ENCODE results near the gene PLPP4. TPM values are rescaled to one million over a fixed set of nuclear protein-coding genes. Genes with fewer than 3 reads are reported as not detected.

PLPP4 gene
- polyA plus RNA-seq, 1 experiment: 35.4 TPM

- no peak for DNase-seq (ENCODE audit: low read depth)
- no peaks in the 10 kb centered on the region for H3K36me3 ChIP-seq (ENCODE audit: control insufficient read depth, insufficient read depth, low read length)
- no peaks in the 10 kb centered on the region for H3K27me3 ChIP-seq (ENCODE audit: control insufficient read depth, insufficient read depth, low read length)
- ChIA-PET POLR2A (no interaction called here), CTCF (no interaction called here)
- no peak overlapping the region for H3K4me3 ChIP-seq (ENCODE audit: low read depth, low read length)
- no peak for TF ChIP-seq CTCF (IDR thresholded peaks at IDR 0.05; ENCODE audit: insufficient read depth, low read depth, low read length)
These were observed 149.2 kb downstream of the PLPP4 start for GRCh38 chr10:120606051-120606764.

- Histone ChIP-seq H3K27me3 (ENCODE audit: control insufficient read depth, insufficient read depth, low read length) (no peaks in the 10 kb centered on the region), H3K36me3 (ENCODE audit: control insufficient read depth, insufficient read depth, low read length) (no peaks in the 10 kb centered on the region), H3K4me3 (ENCODE audit: low read depth, low read length) (no peak overlapping the region)
- ChIA-PET CTCF (no interaction called here), POLR2A (no interaction called here)
- TF ChIP-seq CTCF (IDR thresholded peaks at IDR 0.05; ENCODE audit: insufficient read depth, low read depth, low read length): 0 out of 2 replicates have a peak, but pooled peaks have one; percentile 5
- DNase-seq (ENCODE audit: low read depth): peak; percentile 74
These were observed 150.1 kb downstream of the PLPP4 start for GRCh38 chr10:120607016-120607709.

GRCh38 chr10:120607710-120608703 lies 151.0 kb downstream of the PLPP4 start:
- ChIA-PET CTCF (no interaction called here), POLR2A (no interaction called here)

GRCh38 chr10:120609006-120609405 lies 152.0 kb downstream of the PLPP4 start:
- ChIA-PET POLR2A (no interaction called here), CTCF (no interaction called here)
- TF ChIP-seq CTCF (IDR thresholded peaks at IDR 0.05; ENCODE audit: insufficient read depth, low read depth, low read length): no peak
- no peaks in the 10 kb centered on the region for H3K36me3 ChIP-seq (ENCODE audit: control insufficient read depth, insufficient read depth, low read length)
- H3K27me3 ChIP-seq (ENCODE audit: control insufficient read depth, insufficient read depth, low read length): no peaks in the 10 kb centered on the region
- no peak overlapping the region for H3K4me3 ChIP-seq (ENCODE audit: low read depth, low read length)
- DNase-seq (ENCODE audit: low read depth): no peak

More at GRCh38 chr10:120607710-120608703, 151.0 kb downstream of the PLPP4 start:
- DNase-seq (ENCODE audit: low read depth): no peak
- no peak for TF ChIP-seq CTCF (IDR thresholded peaks at IDR 0.05; ENCODE audit: insufficient read depth, low read depth, low read length)
- Histone ChIP-seq H3K4me3 (ENCODE audit: low read depth, low read length) (no peak overlapping the region), H3K27me3 (ENCODE audit: control insufficient read depth, insufficient read depth, low read length) (no peaks in the 10 kb centered on the region), H3K36me3 (ENCODE audit: control insufficient read depth, insufficient read depth, low read length) (no peaks in the 10 kb centered on the region)

- Histone ChIP-seq H3K36me3 (ENCODE audit: control insufficient read depth, insufficient read depth, low read length) (no peaks in the 10 kb centered on the region), H3K27me3 (ENCODE audit: control insufficient read depth, insufficient read depth, low read length) (no peaks in the 10 kb centered on the region), H3K4me3 (ENCODE audit: low read depth, low read length) (no peak overlapping the region)
- ChIA-PET POLR2A (no interaction called here), CTCF (interaction anchor here (0.9 kb wide), 1 partner anchor 9 kb away, joined by 3 read pairs; no protein-coding TSS in a partner anchor)
- TF ChIP-seq CTCF (IDR thresholded peaks at IDR 0.05; ENCODE audit: insufficient read depth, low read depth, low read length): no peak
- no peak for DNase-seq (ENCODE audit: low read depth)
These were observed 153.8 kb downstream of the PLPP4 start for GRCh38 chr10:120610791-120611190.

All from BJ (cell line).